Measurements from ENCODE around the gene DNAAF1.
"Not testable (repeated sequence)": the region's sequence is repeated elsewhere in the genome, so short reads cannot be mapped to it uniquely, and the experiment has no call there.

Gene DNAAF1

DNA sequence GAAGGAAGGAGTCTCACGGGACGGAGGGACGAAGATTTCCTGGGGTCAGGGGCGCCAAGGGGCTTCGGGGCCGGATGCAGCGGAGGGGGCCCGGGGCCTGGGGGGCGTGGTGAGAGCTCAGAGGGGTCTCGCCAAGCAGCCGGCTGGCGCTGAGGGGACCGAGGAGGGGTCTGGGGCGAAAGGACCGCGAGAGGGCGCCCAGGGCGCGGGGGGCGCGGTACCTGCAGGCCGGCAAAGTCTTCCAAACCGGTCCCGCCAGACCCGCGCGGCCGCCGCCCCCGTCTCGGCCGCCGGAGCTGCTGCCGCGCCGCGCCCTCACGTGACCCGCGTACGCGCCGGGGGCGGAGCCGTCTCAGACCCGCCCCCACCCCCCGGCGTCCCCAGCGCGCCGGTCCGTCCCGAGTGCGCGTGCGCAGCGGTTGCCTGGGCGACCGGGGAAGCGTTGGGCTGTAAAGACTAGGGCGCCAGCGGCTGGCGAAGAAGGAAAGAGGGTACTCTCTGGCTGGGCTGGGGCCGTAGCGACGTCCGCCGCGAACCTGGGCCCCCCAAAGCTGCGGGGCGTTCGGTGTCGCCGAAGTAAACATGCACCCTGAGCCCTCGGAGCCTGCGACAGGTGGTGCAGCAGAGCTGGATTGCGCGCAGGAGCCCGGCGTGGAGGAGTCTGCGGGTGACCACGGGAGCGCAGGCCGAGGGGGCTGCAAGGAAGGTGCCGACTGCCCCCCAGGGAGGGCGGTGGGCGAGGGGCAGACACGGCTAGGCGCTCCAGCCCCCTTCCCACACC is at the start of gene DNAAF1, which contains the start of gene HSDL1:
Gene DNAAF1 (plus strand): TSS at position 450 of the 781 bp plus-strand sequence. CDS start 133 bp downstream, at position 583.
Gene HSDL1 (minus strand): TSS at position 319 of the 781 bp plus-strand sequence. CDS start 13,856 bp downstream, outside the sequence.
- DNase-seq (ENCODE audit: low read depth): peak; percentile 84

GRCh38 chr16:84095466-84095865 is 49.6 kb upstream of the DNAAF1 start:
- no peak for DNase-seq (ENCODE audit: low read depth)

- DNase-seq (ENCODE audit: low read depth): no peak
Observed at GRCh38 chr16:84096447-84097005, 48.6 kb upstream of the DNAAF1 start.

DNA sequence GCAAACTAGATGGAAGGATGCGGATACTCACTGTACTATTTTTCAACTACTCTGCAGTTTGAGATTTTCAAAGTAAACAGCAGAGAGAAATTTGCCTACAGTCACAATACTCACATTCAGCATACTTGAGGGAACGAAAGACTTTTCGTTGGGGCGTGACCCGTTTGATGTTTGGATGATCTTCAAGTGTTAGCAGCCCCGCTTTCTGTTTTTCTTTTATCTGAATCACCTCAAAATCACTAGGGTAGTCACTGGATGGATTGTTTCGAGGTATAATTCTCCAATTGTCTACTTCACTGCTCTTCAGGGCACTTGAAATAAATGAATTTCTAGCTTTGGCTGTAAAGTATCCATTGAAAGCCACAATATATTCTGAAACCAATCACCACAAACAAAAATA is 46.2 kb upstream of the DNAAF1 start:
- no peak for DNase-seq (ENCODE audit: low read depth)

DNA sequence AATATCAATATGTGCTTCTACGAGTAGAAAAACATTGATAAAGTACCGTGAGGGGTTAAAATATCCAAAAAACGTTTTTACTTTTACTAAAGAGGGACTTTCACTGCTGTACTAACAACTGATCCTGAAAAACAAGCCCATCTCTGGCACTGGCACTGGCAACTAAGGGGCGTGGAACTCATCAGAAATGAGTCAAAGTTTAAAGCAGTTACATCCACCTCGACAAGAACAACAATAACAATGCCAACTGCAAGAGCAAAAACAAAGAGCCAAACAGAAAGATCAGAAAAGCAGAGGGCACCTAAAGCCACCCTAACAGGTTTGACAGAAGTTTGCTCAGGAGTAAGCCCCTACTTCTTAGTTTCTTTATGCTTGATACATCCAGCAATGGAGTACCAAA is 41.4 kb upstream of the DNAAF1 start:
- DNase-seq (ENCODE audit: low read depth): peak; percentile 6

DNA sequence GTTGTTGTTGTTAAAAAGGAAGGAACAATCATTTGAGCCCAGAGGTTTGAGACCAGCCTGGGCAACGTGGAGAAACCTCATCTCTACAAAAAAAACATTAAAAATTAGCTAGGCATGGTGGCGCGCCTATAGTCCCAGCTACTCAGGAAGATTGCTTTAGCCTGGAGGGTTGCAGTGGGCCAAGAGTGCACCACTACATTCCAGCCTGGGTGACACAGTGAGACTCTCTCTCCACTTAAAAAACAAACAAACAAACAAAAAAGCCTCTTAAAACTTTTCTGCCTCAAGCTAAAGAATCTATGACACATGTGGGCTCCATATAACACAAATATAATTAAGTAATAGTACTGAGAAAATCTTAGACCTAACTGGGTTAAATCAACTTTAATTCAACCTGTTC is 40.9 kb upstream of the DNAAF1 start:
- DNase-seq (ENCODE audit: low read depth): peak; percentile 37

- no peak for DNase-seq (ENCODE audit: low read depth)
Observed at GRCh38 chr16:84105301-84105815, 39.8 kb upstream of the DNAAF1 start.

DNA sequence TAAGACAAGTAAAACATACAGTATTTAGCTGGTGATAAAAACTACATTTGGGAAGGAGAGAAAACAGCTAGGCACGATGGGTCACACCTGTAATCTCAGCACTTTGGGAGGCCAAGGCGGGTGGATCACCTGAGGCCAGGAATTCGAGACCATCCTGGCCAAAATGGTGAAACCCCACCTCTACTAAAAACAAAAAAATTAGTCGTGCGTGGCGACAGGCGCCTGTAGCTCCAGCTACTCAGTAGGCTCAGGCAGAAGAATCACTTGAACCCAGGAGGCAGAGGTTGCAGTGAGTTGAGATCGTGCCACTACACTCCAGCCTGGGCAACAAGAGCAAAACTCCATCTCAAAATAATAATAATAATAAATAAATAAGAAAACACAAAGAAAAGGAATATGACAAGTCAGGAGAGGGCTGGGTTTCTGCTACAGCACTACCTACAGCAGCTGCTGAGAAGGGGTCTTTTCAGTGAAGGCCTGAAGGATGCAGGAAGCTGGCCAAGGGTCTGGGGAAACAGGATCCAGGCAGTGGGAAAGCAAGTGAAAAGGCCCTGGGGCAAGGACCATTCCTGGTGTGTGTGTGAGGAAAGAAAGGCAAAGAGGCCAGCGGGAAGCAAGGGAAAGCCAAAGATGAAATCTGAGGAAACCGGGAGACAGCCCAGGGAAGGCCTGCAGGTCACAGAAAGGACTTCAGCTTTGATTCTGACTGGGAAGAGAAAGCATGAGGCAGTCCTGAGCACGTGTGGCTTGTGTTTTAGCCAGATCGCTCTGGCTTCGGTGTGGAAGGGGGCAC is 39.0 kb upstream of the DNAAF1 start:
- DNase-seq (ENCODE audit: low read depth): peak; percentile 4

GRCh38 chr16:84107921-84108320 is 37.2 kb upstream of the DNAAF1 start:
- DNase-seq (ENCODE audit: low read depth): no peak

GRCh38 chr16:84109598-84110335 is 35.3 kb upstream of the DNAAF1 start:
- DNase-seq (ENCODE audit: low read depth): no peak

GRCh38 chr16:84110527-84110926 is 34.6 kb upstream of the DNAAF1 start:
- DNase-seq (ENCODE audit: low read depth): no peak

DNA sequence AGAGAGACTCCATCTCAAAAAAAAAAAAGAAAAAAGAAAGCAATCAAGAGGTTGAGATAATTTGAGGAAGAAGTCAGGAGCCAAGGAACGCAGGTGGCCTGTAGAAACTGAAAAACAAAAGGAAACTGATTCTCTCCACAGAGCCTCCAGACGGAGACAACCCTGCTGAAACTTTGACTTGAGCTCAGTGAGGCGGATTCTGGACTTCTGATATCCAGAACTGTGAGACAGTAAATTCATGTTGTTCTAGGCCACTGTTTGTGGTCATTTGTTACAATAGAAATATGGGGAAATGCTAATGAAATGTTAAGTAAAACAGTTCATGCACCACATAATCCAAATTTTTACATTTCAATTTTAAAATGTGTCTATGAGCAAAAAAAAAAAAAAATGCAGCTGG is 33.6 kb upstream of the DNAAF1 start:
- DNase-seq (ENCODE audit: low read depth): no peak

DNA sequence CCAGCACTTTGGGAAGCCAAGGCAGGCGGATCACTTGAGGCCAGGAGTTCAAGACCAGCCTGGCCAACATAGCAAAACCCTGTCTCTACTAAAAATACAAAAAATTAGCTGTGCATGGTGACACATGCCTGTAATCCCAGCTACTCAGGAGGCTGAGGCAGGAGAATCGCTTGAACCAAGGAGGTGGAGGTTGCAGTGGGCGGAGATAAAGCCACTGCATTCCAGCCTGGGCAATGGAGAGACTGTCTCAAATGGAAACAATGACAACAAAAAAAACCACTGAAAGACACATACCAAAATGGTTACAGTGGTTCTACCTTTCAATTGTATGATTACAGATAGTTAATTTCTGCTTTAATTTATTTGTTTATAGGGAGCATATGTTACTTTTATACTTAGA is 33.2 kb upstream of the DNAAF1 start:
- DNase-seq (ENCODE audit: low read depth): peak; percentile 26

DNA sequence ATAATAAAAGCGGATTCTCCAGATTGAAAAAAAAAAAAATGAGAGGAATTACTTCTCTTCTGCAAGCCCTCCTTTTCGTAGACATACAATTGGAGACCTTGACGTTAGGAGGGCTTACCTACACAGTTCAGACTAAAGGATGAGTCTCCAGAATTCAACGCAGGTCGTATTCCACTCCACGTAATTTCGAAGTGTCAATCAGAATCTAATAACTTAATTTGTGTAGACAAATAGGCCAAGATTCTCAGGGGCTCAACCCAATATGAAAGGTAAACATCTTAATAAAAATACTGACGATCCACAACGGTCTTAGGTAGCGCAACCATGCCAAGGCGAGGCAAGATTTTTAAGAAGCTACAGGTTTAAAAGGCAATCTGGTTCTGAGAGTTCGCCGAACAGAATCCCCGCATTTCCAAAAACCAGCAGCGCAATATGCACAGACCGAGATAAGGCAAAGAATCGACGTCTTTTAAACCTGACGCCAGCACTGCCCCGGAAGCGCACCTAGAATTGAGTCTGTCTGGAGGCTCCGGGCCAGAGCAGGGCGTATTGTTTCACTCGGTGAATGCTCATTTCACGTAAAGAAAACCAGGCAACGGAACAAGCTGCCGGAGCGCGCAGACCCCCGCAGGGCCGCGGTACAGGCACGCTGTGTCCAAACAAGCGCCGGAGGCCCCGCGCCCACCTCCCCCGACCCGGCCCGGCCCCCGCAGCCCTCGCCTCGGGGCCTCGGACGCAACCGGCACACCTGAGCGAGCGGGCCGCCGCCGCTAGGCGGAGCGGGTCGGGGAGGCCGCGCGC is 29.0 kb upstream of the DNAAF1 start:
- DNase-seq (ENCODE audit: low read depth): peak; percentile 55

DNA sequence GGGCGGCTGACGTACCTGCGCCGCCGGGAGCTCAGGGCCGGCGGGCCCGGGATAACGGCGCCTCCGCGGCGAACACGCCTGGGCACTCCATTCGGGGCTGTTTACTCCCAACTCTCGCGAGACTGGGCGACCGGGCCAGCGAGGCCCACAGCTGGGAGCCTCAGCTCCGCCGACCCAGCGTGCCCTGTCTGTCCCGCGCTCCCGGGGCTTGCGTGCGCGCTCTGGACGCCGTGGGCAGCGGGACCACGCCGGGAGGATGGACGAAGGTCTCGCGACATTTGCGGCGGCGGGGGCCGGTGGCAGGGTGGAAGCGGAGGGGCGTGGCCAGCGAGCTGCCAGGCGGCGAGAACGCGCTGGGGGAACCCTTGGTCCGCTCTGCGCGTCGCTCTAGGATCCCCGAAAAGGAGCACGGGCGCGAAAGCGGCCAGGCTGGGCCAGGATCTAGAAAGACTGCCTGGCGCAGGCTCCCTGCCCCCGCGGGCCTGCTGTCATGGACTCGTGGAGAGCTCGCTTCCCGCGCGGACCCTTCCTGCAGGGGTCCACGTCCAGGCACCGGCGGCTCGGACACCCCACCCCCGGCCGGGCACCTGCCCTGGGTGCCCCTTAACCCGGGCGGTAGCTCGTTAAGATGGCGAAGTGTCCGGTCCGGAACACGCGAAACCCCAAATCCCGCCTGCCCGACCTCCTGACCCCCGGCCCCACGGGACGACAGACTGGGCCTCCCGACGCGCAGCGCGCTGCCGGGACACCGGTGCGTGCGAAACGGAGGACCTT is 28.2 kb upstream of the DNAAF1 start, which contains the start of gene MBTPS1:
Gene MBTPS1 (minus strand): TSS at position 223 of the 774 bp plus-strand sequence. CDS start 15,159 bp downstream, outside the sequence.
- peak; percentile 98 for DNase-seq (ENCODE audit: low read depth)

DNA sequence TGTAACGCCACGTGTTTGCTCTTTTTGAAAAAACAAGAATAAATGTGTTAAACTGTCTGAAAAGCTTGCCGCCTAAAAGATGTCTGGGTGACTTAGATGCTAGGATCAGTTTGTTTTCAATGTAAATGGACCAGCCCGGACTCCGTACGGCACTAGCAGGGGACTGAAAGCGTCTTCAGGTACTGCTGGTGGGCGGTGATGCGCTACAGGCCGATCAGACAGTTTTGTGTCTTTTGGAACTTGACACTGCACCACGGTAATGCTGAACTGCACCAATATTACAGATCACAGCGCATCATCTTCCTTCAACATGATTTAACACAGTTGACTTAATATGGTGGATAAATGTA is 27.6 kb upstream of the DNAAF1 start:
- DNase-seq (ENCODE audit: low read depth): no peak

DNA sequence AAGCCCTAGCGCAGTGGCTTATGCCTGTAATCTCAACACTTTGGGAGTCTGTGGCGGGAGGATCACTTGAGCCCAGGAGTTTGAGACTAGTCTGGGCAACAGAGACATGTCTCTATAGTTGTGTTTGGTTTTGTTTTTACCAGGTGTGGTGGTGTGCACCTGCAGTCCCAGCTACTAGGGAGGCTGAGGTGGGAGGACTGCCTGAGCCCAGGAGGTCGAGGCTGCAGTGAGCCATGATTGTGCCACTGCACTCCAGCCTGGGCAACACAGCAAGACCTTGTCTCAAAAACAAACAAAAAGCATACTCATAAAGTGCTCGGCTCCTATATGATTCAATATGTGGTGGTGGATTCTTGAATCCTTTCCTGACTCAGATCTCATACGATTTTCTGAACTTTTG is 26.8 kb upstream of the DNAAF1 start:
- not testable (repeated sequence) for DNase-seq (ENCODE audit: low read depth)

DNA sequence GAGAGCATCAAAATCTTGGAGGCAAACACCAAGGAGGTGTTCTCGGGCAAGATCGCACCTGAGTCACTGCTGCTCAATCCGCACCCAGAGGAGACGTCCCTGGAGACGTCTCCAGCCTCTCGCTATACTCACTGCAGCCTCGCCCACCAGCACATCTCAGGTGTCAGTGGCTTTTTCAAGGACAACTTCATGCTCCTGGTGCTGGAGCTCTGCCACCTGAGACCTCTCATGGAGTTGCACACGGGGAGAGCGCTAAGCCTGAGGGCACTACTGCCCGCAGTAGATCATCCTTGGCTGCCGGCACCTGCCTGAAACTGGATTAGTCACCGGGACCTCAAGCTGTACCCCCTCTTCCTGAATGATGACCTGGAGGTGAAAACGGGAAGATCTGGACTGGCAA is 25.7 kb upstream of the DNAAF1 start:
- no peak for DNase-seq (ENCODE audit: low read depth)

DNA sequence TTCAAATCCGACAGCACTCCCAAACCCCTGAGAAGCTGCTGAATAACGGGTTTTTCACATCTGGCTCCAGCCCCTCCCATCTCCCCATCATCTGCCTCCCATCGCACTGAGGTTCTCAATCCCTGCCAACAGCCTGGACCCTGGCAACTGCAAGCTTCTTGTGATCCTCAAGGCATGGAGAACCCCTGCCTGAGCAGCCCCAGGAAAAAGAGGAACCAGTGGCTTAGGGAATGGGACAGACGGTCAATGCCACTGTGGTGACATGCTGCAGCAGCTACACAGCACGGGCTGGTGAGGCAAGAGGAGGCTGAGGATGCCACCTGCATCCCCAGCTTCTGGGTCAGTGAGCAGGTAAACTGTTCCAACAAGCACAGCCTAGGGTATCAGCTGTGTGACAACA is 25.1 kb upstream of the DNAAF1 start:
- DNase-seq (ENCODE audit: low read depth): no peak

GRCh38 chr16:84121007-84121406 is 24.1 kb upstream of the DNAAF1 start:
- no peak for DNase-seq (ENCODE audit: low read depth)
